ENCODE data around the gene PRELID3B.

Gene PRELID3B

DNA sequence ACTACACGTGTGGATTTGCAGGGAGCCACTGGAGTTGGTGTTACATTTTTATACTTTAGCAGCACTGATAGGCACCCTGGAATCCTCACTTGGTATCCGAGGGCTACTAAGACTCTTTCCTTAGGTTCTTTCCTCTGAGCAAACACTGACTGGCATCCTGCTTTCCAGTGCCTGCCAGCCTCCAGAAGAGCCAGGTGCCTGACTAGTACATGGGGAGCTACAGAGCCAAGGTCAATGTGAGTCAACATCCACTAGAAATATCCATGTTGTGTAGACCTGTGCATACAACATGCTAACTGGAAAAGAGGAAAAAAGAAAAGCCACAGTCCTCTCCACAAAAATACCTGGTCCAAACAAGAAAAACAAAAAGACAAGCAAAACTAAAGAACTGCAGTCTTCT is 17.5 kb downstream of the PRELID3B start:
- peaks cover 78% of the 10 kb centered on the region for H3K36me3 ChIP-seq (ENCODE audit: control insufficient read depth, low read length)
- H3K27ac ChIP-seq (ENCODE audit: low read depth, low read length) = no peak overlapping the region
- peaks cover 46% of the 10 kb centered on the region for H3K79me2 ChIP-seq (ENCODE audit: control insufficient read depth, low read length)

DNA sequence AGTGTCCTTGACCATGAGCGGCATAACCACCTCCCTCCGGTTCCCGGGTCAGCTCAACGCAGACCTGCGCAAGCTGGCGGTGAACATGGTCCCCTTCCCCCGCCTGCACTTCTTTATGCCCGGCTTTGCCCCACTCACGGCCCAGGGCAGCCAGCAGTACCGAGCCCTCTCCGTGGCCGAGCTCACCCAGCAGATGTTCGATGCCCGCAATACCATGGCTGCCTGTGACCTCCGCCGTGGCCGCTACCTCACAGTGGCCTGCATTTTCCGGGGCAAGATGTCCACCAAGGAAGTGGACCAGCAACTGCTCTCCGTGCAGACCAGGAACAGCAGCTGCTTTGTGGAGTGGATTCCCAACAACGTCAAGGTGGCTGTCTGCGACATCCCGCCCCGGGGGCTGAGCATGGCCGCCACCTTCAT is 18.5 kb downstream of the PRELID3B start:
- TF ChIP-seq, protein P1, sequence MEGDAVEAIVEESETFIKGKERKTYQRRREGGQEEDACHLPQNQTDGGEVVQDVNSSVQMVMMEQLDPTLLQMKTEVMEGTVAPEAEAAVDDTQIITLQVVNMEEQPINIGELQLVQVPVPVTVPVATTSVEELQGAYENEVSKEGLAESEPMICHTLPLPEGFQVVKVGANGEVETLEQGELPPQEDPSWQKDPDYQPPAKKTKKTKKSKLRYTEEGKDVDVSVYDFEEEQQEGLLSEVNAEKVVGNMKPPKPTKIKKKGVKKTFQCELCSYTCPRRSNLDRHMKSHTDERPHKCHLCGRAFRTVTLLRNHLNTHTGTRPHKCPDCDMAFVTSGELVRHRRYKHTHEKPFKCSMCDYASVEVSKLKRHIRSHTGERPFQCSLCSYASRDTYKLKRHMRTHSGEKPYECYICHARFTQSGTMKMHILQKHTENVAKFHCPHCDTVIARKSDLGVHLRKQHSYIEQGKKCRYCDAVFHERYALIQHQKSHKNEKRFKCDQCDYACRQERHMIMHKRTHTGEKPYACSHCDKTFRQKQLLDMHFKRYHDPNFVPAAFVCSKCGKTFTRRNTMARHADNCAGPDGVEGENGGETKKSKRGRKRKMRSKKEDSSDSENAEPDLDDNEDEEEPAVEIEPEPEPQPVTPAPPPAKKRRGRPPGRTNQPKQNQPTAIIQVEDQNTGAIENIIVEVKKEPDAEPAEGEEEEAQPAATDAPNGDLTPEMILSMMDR (IDR thresholded peaks at IDR 0.05; ENCODE audit: low read depth, low read length, poor library complexity, severe bottlenecking) = no peak
- TF ChIP-seq EZH2phosphoT487 (IDR thresholded peaks at IDR 0.05; ENCODE audit: borderline replicate concordance, low read length) = no peak
- Histone ChIP-seq H3F3A (ENCODE audit: control insufficient read depth, insufficient read depth) (0 out of 2 replicates have a peak, but pooled peaks cover 8% of the 10 kb centered on the region), H3K4me2 (ENCODE audit: low read length) (no peak overlapping the region), H3K36me3 (ENCODE audit: control insufficient read depth, low read length) (peaks cover 68% of the 10 kb centered on the region), H3K9me3 (ENCODE audit: control insufficient read depth, insufficient read depth, low read length) (no peaks in the 10 kb centered on the region), H3K27ac (ENCODE audit: low read depth, low read length) (no peak overlapping the region), H3K27me3 (ENCODE audit: control insufficient read depth, low read length) (no peaks in the 10 kb centered on the region), H4K20me1 (ENCODE audit: control insufficient read depth, insufficient read depth, low read depth, low read length) (peaks cover 12% of the 10 kb centered on the region; the same call in 1 of the 2 replicates), H3K9me2 (replicated peaks; ENCODE audit: control insufficient read depth, low read length) (no peaks in the 10 kb centered on the region), H3K4me1 (ENCODE audit: control insufficient read depth, low read length) (peaks cover 8% of the 10 kb centered on the region), H3K4me3 (ENCODE audit: low read length) (no peak overlapping the region), H3K79me2 (ENCODE audit: control insufficient read depth, low read length) (peaks cover 36% of the 10 kb centered on the region)

More for the DNA sequence above, 17.5 kb downstream of the PRELID3B start:
- H3K9me2 ChIP-seq (replicated peaks; ENCODE audit: control insufficient read depth, low read length) = no peaks in the 10 kb centered on the region
- TF ChIP-seq EZH2phosphoT487 (IDR thresholded peaks at IDR 0.05; ENCODE audit: borderline replicate concordance, low read length) = no peak
- TF ChIP-seq, protein P1 (IDR thresholded peaks at IDR 0.05; ENCODE audit: low read depth, low read length, poor library complexity, severe bottlenecking) = no peak
- 0 out of 2 replicates have a peak, but pooled peaks cover 8% of the 10 kb centered on the region for H3F3A ChIP-seq (ENCODE audit: control insufficient read depth, insufficient read depth)
- no peak overlapping the region for H3K4me2 ChIP-seq (ENCODE audit: low read length)
- peaks cover 19% of the 10 kb centered on the region; the same call in 1 of the 2 replicates for H4K20me1 ChIP-seq (ENCODE audit: control insufficient read depth, insufficient read depth, low read depth, low read length)
- H3K4me1 ChIP-seq (ENCODE audit: control insufficient read depth, low read length) = peaks cover 18% of the 10 kb centered on the region
- no peak overlapping the region for H3K4me3 ChIP-seq (ENCODE audit: low read length)
- no peaks in the 10 kb centered on the region for H3K27me3 ChIP-seq (ENCODE audit: control insufficient read depth, low read length)
- no peaks in the 10 kb centered on the region for H3K9me3 ChIP-seq (ENCODE audit: control insufficient read depth, insufficient read depth, low read length)

DNA sequence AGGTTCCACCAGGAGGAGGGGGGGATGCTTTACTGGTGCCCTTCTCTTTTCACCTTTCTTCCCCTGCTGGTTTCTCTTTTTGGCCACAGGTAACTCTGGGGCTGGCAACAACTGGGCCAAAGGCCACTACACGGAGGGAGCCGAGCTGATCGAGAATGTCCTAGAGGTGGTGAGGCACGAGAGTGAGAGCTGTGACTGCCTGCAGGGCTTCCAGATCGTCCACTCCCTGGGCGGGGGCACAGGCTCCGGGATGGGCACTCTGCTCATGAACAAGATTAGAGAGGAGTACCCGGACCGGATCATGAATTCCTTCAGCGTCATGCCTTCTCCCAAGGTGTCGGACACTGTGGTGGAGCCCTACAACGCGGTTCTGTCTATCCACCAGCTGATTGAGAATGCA is 19.0 kb downstream of the PRELID3B start:
- Histone ChIP-seq H3K4me1 (ENCODE audit: control insufficient read depth, low read length) (peaks cover 3% of the 10 kb centered on the region), H3K27me3 (ENCODE audit: control insufficient read depth, low read length) (no peaks in the 10 kb centered on the region), H3F3A (ENCODE audit: control insufficient read depth, insufficient read depth) (0 out of 2 replicates have a peak, but pooled peaks cover 8% of the 10 kb centered on the region), H3K36me3 (ENCODE audit: control insufficient read depth, low read length) (peaks cover 63% of the 10 kb centered on the region), H3K27ac (ENCODE audit: low read depth, low read length) (no peak overlapping the region), H3K9me2 (replicated peaks; ENCODE audit: control insufficient read depth, low read length) (no peaks in the 10 kb centered on the region), H3K9me3 (ENCODE audit: control insufficient read depth, insufficient read depth, low read length) (no peaks in the 10 kb centered on the region), H4K20me1 (ENCODE audit: control insufficient read depth, insufficient read depth, low read depth, low read length) (peaks cover 9% of the 10 kb centered on the region; the same call in 1 of the 2 replicates), H3K4me2 (ENCODE audit: low read length) (no peak overlapping the region), H3K79me2 (ENCODE audit: control insufficient read depth, low read length) (peaks cover 31% of the 10 kb centered on the region), H3K4me3 (ENCODE audit: low read length) (no peak overlapping the region)
- TF ChIP-seq EZH2phosphoT487 (IDR thresholded peaks at IDR 0.05; ENCODE audit: borderline replicate concordance, low read length) = no peak
- TF ChIP-seq, protein P1 (IDR thresholded peaks at IDR 0.05; ENCODE audit: low read depth, low read length, poor library complexity, severe bottlenecking) = no peak

Data from DOHH2 (cell line).